GM10847 (cell line): ENCODE results near the gene CDH4.

Source experiments
- POLR2A ChIP-seq: IDR thresholded peaks from 2 replicates; pipeline ENCODE4 v1.6.1; 2011; ENCODE audit not compliant: insufficient read length; ENCODE audit errors: extremely low read depth

Gene CDH4

GRCh38 chr20:61927826-61928541 is 675.9 kb downstream of the CDH4 start:
- no peak for TF ChIP-seq POLR2A

GRCh38 chr20:61929561-61929960 is 677.5 kb downstream of the CDH4 start:
- TF ChIP-seq POLR2A = no peak

- TF ChIP-seq POLR2A = no peak
Measured at GRCh38 chr20:61929971-61930666, 678.1 kb downstream of the CDH4 start.

GRCh38 chr20:61930776-61931475 is 678.9 kb downstream of the CDH4 start:
- TF ChIP-seq POLR2A = no peak

GRCh38 chr20:61931476-61932198 is 679.6 kb downstream of the CDH4 start:
- TF ChIP-seq POLR2A = no peak

GRCh38 chr20:61932199-61932592 is 680.1 kb downstream of the CDH4 start:
- TF ChIP-seq POLR2A = no peak

GRCh38 chr20:61932711-61933480 is 680.8 kb downstream of the CDH4 start:
- no peak for TF ChIP-seq POLR2A

GRCh38 chr20:61933481-61933950 is 681.5 kb downstream of the CDH4 start:
- no peak for TF ChIP-seq POLR2A

GRCh38 chr20:61933951-61934715 is 682.1 kb downstream of the CDH4 start:
- TF ChIP-seq POLR2A = no peak

GRCh38 chr20:61934716-61935530 is 682.9 kb downstream of the CDH4 start:
- TF ChIP-seq POLR2A = no peak

GRCh38 chr20:61935926-61936700 is 684.1 kb downstream of the CDH4 start:
- TF ChIP-seq POLR2A = no peak

GRCh38 chr20:61936701-61937131 is 684.7 kb downstream of the CDH4 start:
- no peak for TF ChIP-seq POLR2A
